H1 (cell line): ENCODE data around the gene MRPS34. TPM values are rescaled to one million over a fixed set of nuclear protein-coding genes. Genes with fewer than 3 reads are reported as not detected.

ENCODE experiments used
- CTCF ChIA-PET: fragments of 300-600 bp; sonication (Branson Sonifier 250); formaldehyde crosslinking; loops from one replicate; lab custom pipeline; 2021; ENCODE audit not compliant: partially characterized antibody; lab: Charles Lee
- POLR2A ChIA-PET: fragments of 300-600 bp; sonication (Branson Sonifier 250); formaldehyde crosslinking; loops from one replicate; lab custom pipeline; 2021; ENCODE audit warnings: inconsistent platforms; ENCODE audit not compliant: partially characterized antibody; lab: Charles Lee
- DNase-seq, 2 experiments: peaks; one replicate each; pipeline versions ENCODE4 v3.0.0 to v3.0.0-alpha.2; 2010 to 2022; ENCODE audit warnings: low spot score in 2 of 2, low read depth in 1 of 2, mixed read lengths in 1 of 2
- FAIRE-seq: peaks from 2 replicates; lab custom pipeline; 2011; peaks lifted over from hg19 to GRCh38; lab: Jason Lieb, UNC
- H2AFZ ChIP-seq: 2 replicates; pipeline ENCODE4 v1.8.1; 2012; ENCODE audit warnings: low read length, inconsistent platforms
- H2AK5ac ChIP-seq: 2 replicates; pipeline ENCODE4 v1.6.1; 2013; ENCODE audit warnings: low read depth, low read length
- H2BK120ac ChIP-seq: replicated peaks from 2 replicates; pipeline ENCODE3; 2013; ENCODE audit warnings: low read depth, low read length, inconsistent platforms
- H2BK12ac ChIP-seq: 2 replicates; pipeline ENCODE4 v1.6.1; 2013; ENCODE audit warnings: low read depth, low read length
- H2BK15ac ChIP-seq: 2 replicates; pipeline ENCODE4 v1.6.1; 2013; ENCODE audit warnings: low read length
- H2BK20ac ChIP-seq: 2 replicates; pipeline ENCODE4 v1.6.1; 2013; ENCODE audit warnings: low read length
- H2BK5ac ChIP-seq: 2 replicates; pipeline ENCODE4 v1.6.1; 2013; ENCODE audit warnings: low read depth, low read length
- H3K14ac ChIP-seq: 2 replicates; pipeline ENCODE4 v1.6.1; 2013; ENCODE audit warnings: inconsistent platforms; ENCODE audit not compliant: insufficient read length
- H3K18ac ChIP-seq: 2 replicates; pipeline ENCODE4 v1.6.1; 2013; ENCODE audit warnings: low read length; ENCODE audit errors: extremely low read depth
- H3K23ac ChIP-seq: 2 replicates; pipeline ENCODE4 v1.6.1; 2013; ENCODE audit warnings: inconsistent platforms; ENCODE audit not compliant: insufficient read length
- H3K23me2 ChIP-seq: 2 replicates; pipeline ENCODE4 v1.6.1; 2013; ENCODE audit warnings: low read depth, low read length
- H3K27ac ChIP-seq: 2 replicates; pipeline ENCODE4 v1.6.1; 2011; ENCODE audit warnings: low read depth, low read length, inconsistent platforms
- H3K27me3 ChIP-seq, 4 experiments: replicated peaks in 1 of 4; 1 replicate in 1 of 4; 2 replicates in 3 of 4; pipeline versions ENCODE4 v1.6.1 to v1.8.1; 2011 to 2013; ENCODE audit warnings: low read length in 3 of 4, mild to moderate bottlenecking in 3 of 4, inconsistent platforms in 2 of 4, mixed read lengths in 2 of 4, moderate library complexity in 1 of 4; ENCODE audit not compliant: control insufficient read depth in 3 of 4, insufficient read depth in 3 of 4; ENCODE audit errors: extremely low read depth in 1 of 4
- H3K36me3 ChIP-seq, 4 experiments: 2 replicates each; pipeline versions ENCODE4 v1.6.1 to v1.8.1; 2011 to 2013; ENCODE audit warnings: mild to moderate bottlenecking in 4 of 4, low read length in 3 of 4, moderate library complexity in 2 of 4, control low read depth in 1 of 4, inconsistent platforms in 1 of 4; ENCODE audit not compliant: insufficient read depth in 4 of 4, control insufficient read depth in 2 of 4
- H3K4ac ChIP-seq: replicated peaks from 2 replicates; pipeline ENCODE3; 2013; ENCODE audit warnings: low read length, low read depth, mixed read lengths, inconsistent platforms; ENCODE audit not compliant: insufficient read length
- H3K4me1 ChIP-seq, 4 experiments: replicated peaks in 1 of 4; 1 replicate in 1 of 4; 2 replicates in 3 of 4; pipeline versions ENCODE4 v1.6.1 to v1.8.1; 2011 to 2013; ENCODE audit warnings: low read length in 3 of 4, inconsistent platforms in 2 of 4, mixed read lengths in 1 of 4; ENCODE audit not compliant: insufficient read depth in 4 of 4, control insufficient read depth in 3 of 4
- H3K4me2 ChIP-seq, 2 experiments: 2 replicates each; pipeline versions ENCODE4 v1.6.1 to v1.8.1; 2011 to 2013; ENCODE audit warnings: low read depth in 2 of 2, low read length in 2 of 2, control low read depth in 1 of 2, inconsistent platforms in 1 of 2, mild to moderate bottlenecking in 1 of 2; ENCODE audit not compliant: insufficient read depth in 1 of 2
- H3K4me3 ChIP-seq, 4 experiments: fragments of 200-600, 300-600 bp in 1 of 4; sonication (generic), shearing (Covaris generic), sonication (Bioruptor Twin) in 1 of 4; 2 replicates each; pipeline versions ENCODE4 v1.5.1 to v1.8.1; 2011 to 2016; ENCODE audit warnings: low read length in 4 of 4, low read depth in 3 of 4, control low read depth in 2 of 4, inconsistent platforms in 2 of 4, mild to moderate bottlenecking in 2 of 4, mixed read lengths in 1 of 4, moderate library complexity in 1 of 4; ENCODE audit not compliant: insufficient read depth in 2 of 4; ENCODE audit errors: extremely low read depth in 1 of 4
- H3K56ac ChIP-seq: replicated peaks from 2 replicates; pipeline ENCODE3; 2013; ENCODE audit warnings: low read depth, mild to moderate bottlenecking, mixed read lengths, low read length, inconsistent platforms; ENCODE audit not compliant: insufficient read length
- H3K79me1 ChIP-seq: 2 replicates; pipeline ENCODE4 v1.6.1; 2013; ENCODE audit warnings: low read depth, low read length, control low read depth
- H3K79me2 ChIP-seq, 2 experiments: 2 replicates each; pipeline versions ENCODE4 v1.6.1 to v1.8.1; 2012 to 2013; ENCODE audit warnings: low read length in 2 of 2, mild to moderate bottlenecking in 2 of 2, inconsistent platforms in 1 of 2; ENCODE audit not compliant: insufficient read depth in 2 of 2, control insufficient read depth in 1 of 2
- H3K9ac ChIP-seq, 4 experiments: replicated peaks in 1 of 4; 1 replicate in 1 of 4; 2 replicates in 3 of 4; pipeline versions ENCODE4 v1.6.1 to v1.8.1; 2011 to 2013; ENCODE audit warnings: low read depth in 3 of 4, low read length in 3 of 4, control low read depth in 2 of 4, mild to moderate bottlenecking in 2 of 4, moderate library complexity in 2 of 4, inconsistent platforms in 1 of 4; ENCODE audit errors: extremely low read depth in 1 of 4
- H3K9me3 ChIP-seq, 2 experiments: 2 replicates each; pipeline versions ENCODE4 v1.6.1 to v1.8.1; 2012 to 2013; ENCODE audit warnings: mild to moderate bottlenecking in 2 of 2, moderate library complexity in 2 of 2, control low read depth in 1 of 2, inconsistent platforms in 1 of 2, low read depth in 1 of 2, low read length in 1 of 2, mixed read lengths in 1 of 2; ENCODE audit not compliant: insufficient read depth in 2 of 2
- H4K20me1 ChIP-seq, 2 experiments: replicated peaks in 1 of 2; 2 replicates each; pipeline versions ENCODE3 to v1.8.1; 2011 to 2013; ENCODE audit warnings: inconsistent platforms in 2 of 2, low read length in 2 of 2, mild to moderate bottlenecking in 1 of 2; ENCODE audit not compliant: insufficient read depth in 2 of 2, control insufficient read depth in 1 of 2
- H4K5ac ChIP-seq: 2 replicates; pipeline ENCODE4 v1.6.1; 2013; ENCODE audit warnings: low read length, low read depth, mixed read lengths, inconsistent platforms; ENCODE audit not compliant: insufficient read length
- H4K8ac ChIP-seq: 2 replicates; pipeline ENCODE4 v1.8.0; 2013; ENCODE audit warnings: mild to moderate bottlenecking, moderate library complexity, low read length, inconsistent platforms; ENCODE audit not compliant: insufficient read depth; ENCODE audit errors: extremely low read depth
- H4K91ac ChIP-seq: replicated peaks from 2 replicates; pipeline ENCODE3; 2013; ENCODE audit warnings: low read length, mixed read lengths, inconsistent platforms; ENCODE audit not compliant: insufficient read length
- HDAC6 ChIP-seq: IDR thresholded peaks from one replicate; pipeline ENCODE4 v1.7.1; 2012; ENCODE audit warnings: low read depth, mild to moderate bottlenecking, inconsistent platforms, low read length, moderate library complexity
- SP2 ChIP-seq: IDR thresholded peaks from 2 replicates; pipeline ENCODE4 v1.6.1; 2012; ENCODE audit warnings: mild to moderate bottlenecking, low read length, inconsistent platforms
- WGBS, 2 experiments: shearing (Covaris generic) in 1 of 2; methylation state at CpG; one replicate each; pipeline versions ENCODE4 v1.1.6 to v1.1.7; 2013 to 2015; ENCODE audit warnings: low lambda C conversion rate in 2 of 2, mixed read lengths in 2 of 2, inconsistent platforms in 1 of 2, low coverage in 1 of 2, missing lambda C conversion rate in 1 of 2; ENCODE audit not compliant: insufficient replicate concordance in 2 of 2, insufficient coverage in 1 of 2, insufficient read length in 1 of 2; ENCODE audit errors: extremely low coverage in 1 of 2, missing lambda C conversion rate in 1 of 2; 5-methylcytosine and 5-hydroxymethylcytosine counted together
- polyA plus RNA-seq, 7 experiments: library from polyadenylated mRNA; depleted of rRNA in 3 of 7; stranded (reverse) in 5 of 7; unstranded in 2 of 7; fragments of >200 nt in 5 of 7; fragments of 200-250 nt in 2 of 7; gene quantifications; 1 replicate in 5 of 7; 2 replicates in 1 of 7; 4 replicates in 1 of 7; pipeline versions ENCODE4 v1.2.1 to v1.2.3, GENCODE V29; 2011 to 2013; ENCODE audit warnings: missing spikeins in 2 of 7, mixed read lengths in 2 of 7
- total RNA-seq: library from RNA; stranded (reverse); fragmentation: NEBNext Ultra II Directional; extraction: Animal tissue kit (Norgen Biotek cat#: 25700); gene quantifications from 2 replicates; pipeline ENCODE4 v1.2.1, GENCODE V29; 2021

The MRPS34 gene
- total and polyA plus RNA-seq, 2 of the 8 experiments (the other 6 are each of a cell fraction or from before 2014, with no cell fraction given): 168 to 252 TPM

DNA sequence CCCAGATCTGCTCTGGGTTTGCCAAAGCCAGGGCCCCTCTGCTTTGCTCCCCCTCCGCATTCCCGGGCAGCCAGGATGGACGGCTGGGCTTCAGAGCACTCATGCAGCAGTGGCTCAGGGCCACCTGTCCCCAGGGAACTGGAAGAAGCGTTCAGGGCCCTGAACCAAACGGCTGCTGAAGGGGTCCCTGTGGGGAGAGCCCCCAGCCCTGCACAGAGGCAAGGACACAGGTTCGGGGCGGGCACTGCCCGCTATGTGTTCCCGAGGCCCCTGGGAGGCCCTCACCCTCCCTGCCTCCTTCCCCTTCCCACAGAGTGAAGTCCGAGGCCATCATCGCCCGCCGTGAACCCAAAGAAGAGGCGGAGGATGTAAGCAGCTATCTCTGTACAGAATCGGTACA, 12.0 kb downstream of the MRPS34 start:
- CTCF ChIA-PET: interaction anchor here (1.7 kb wide), 1 partner anchor 37 kb away, joined by 9 read pairs; no protein-coding TSS in a partner anchor
- no peak overlapping the region for H2AFZ ChIP-seq
- H2AK5ac ChIP-seq: no peak overlapping the region
- FAIRE-seq (no peak), DNase-seq (no peak)
- no peaks in the 10 kb centered on the region; a peak in 1 of 4 replicates for H3K79me2 ChIP-seq
- H3K4me2 ChIP-seq: no peak overlapping the region
- no peak overlapping the region for H3K9ac ChIP-seq
- H2BK20ac ChIP-seq: no peak overlapping the region
- H3K36me3 ChIP-seq: peaks cover 0 to 9% (median 3%) of the 10 kb centered on the region in 4 experiments; a peak in 4 of 8 replicates
- TF ChIP-seq HDAC6: no peak
- TF ChIP-seq SP2: no peak
- H4K20me1 ChIP-seq: peaks cover 1 to 8% of the 10 kb centered on the region in 2 experiments
- H3K79me1 ChIP-seq: no peaks in the 10 kb centered on the region
- H4K91ac ChIP-seq: no peak overlapping the region
- H3K23me2 ChIP-seq: no peaks in the 10 kb centered on the region; the same call in 1 of the 2 replicates
- H2BK15ac ChIP-seq: no peak overlapping the region
- H3K4me3 ChIP-seq: no peak overlapping the region
- H3K27ac ChIP-seq: no peak overlapping the region
- no peaks in the 10 kb centered on the region; a peak in 1 of 7 replicates for H3K27me3 ChIP-seq
- no peak overlapping the region; the same call in 1 of the 2 replicates for H4K8ac ChIP-seq
- H3K14ac ChIP-seq: no peak overlapping the region
- H4K5ac ChIP-seq: no peak overlapping the region
- no peak overlapping the region for H3K23ac ChIP-seq
- 93% methylated on average over 13 of the region's 15 CpGs; no CpG with 5 or more reads in 1 of the 2 experiments for WGBS, 2 experiments
- H2BK12ac ChIP-seq: no peak overlapping the region
- H3K18ac ChIP-seq: no peak overlapping the region
- H2BK5ac ChIP-seq: no peak overlapping the region
- no peaks in the 10 kb centered on the region; a peak in 1 of 4 replicates for H3K9me3 ChIP-seq
- H2BK120ac ChIP-seq: no peak overlapping the region
- POLR2A ChIA-PET: interaction anchor here (0.6 to 3.4 kb wide), 3 partner anchors 9 to 283 kb away, joined by 3 to 29 read pairs (median 3); partner anchors contain the start of genes EME2, MRPS34 and NME3
- no peak overlapping the region for H3K56ac ChIP-seq
- peaks cover 0 to 13% (median 7%) of the 10 kb centered on the region in 4 experiments; a peak in 5 of 7 replicates for H3K4me1 ChIP-seq
- H3K4ac ChIP-seq: no peak overlapping the region
